ENCODE data around the gene GPR108. TPM values are rescaled to one million over a fixed set of nuclear protein-coding genes. Genes with fewer than 3 reads are reported as not detected.

GPR108 gene
- total and polyA plus RNA-seq, 2 of the 8 experiments (the other 6 are each of a cell fraction or from before 2014, with no cell fraction given): 34.9 to 46.0 TPM

- DNase-seq (ENCODE audit: low read depth in 1 of 2, low spot score in 2 of 2) (no peak), FAIRE-seq (no peak)
- no peak overlapping the region for H2AK5ac ChIP-seq (ENCODE audit: low read depth, low read length)
- ChIA-PET POLR2A (ENCODE audit: partially characterized antibody) (interaction anchor here (0.8 to 6.1 kb wide), 6 partner anchors 9 to 33 kb away, joined by 3 to 32 read pairs (median 4); partner anchors contain the start of gene SH2D3A), CTCF (ENCODE audit: partially characterized antibody) (interaction anchor here (0.6 to 3.3 kb wide), 10 partner anchors 8 to 656 kb away, joined by 3 to 11 read pairs (median 6); no protein-coding TSS in a partner anchor)
- H3K23ac ChIP-seq (ENCODE audit: insufficient read length): no peak overlapping the region
- H3K14ac ChIP-seq (ENCODE audit: insufficient read length): no peak overlapping the region
- H2BK15ac ChIP-seq (ENCODE audit: low read length): no peak overlapping the region
- no peak overlapping the region for H3K9ac ChIP-seq (replicated peaks in 1 of 4; ENCODE audit: extremely low read depth in 1 of 4, low read depth in 3 of 4, low read length in 3 of 4)
- no peaks in the 10 kb centered on the region; the same call in 1 of the 2 replicates for H3K79me1 ChIP-seq (ENCODE audit: low read depth, low read length)
- no peak overlapping the region for H3K4me2 ChIP-seq (ENCODE audit: insufficient read depth in 1 of 2, low read depth in 2 of 2, low read length in 2 of 2)
- no peak overlapping the region for H2AFZ ChIP-seq (ENCODE audit: low read length)
- no peak overlapping the region for H3K4ac ChIP-seq (replicated peaks; ENCODE audit: insufficient read length, low read depth, low read length)
- H3K9me3 ChIP-seq (ENCODE audit: insufficient read depth in 2 of 2, low read depth in 1 of 2, low read length in 1 of 2): no peaks in the 10 kb centered on the region
- peaks cover 0 to 5% (median 0%) of the 10 kb centered on the region in 4 experiments; a peak in 1 of 8 replicates for H3K36me3 ChIP-seq (ENCODE audit: control insufficient read depth in 2 of 4, insufficient read depth in 4 of 4, low read length in 3 of 4)
- H4K91ac ChIP-seq (replicated peaks; ENCODE audit: insufficient read length, low read length): no peak overlapping the region
- H3K56ac ChIP-seq (replicated peaks; ENCODE audit: insufficient read length, low read depth, low read length): no peak overlapping the region
- no peak overlapping the region for H2BK5ac ChIP-seq (ENCODE audit: low read depth, low read length)
- H4K20me1 ChIP-seq (replicated peaks in 1 of 2; ENCODE audit: control insufficient read depth in 1 of 2, insufficient read depth in 2 of 2, low read length in 2 of 2): peaks cover 0 to 8% of the 10 kb centered on the region in 2 experiments
- peaks cover 4 to 26% (median 22%) of the 10 kb centered on the region in 4 experiments for H3K4me1 ChIP-seq (replicated peaks in 1 of 4; ENCODE audit: control insufficient read depth in 3 of 4, insufficient read depth in 4 of 4, low read length in 3 of 4)
- 91% methylated on average over 17 of the region's 20 CpGs; no CpG with 5 or more reads in 1 of the 2 experiments for WGBS, 2 experiments (ENCODE audit: extremely low coverage in 1 of 2, insufficient coverage in 1 of 2, insufficient read length in 1 of 2, insufficient replicate concordance in 2 of 2, low coverage in 1 of 2, low lambda C conversion rate in 2 of 2, missing lambda C conversion rate in 1 of 2)
- no peak overlapping the region for H2BK12ac ChIP-seq (ENCODE audit: low read depth, low read length)
- no peak overlapping the region for H3K4me3 ChIP-seq (ENCODE audit: extremely low read depth in 1 of 4, insufficient read depth in 2 of 4, low read depth in 3 of 4, low read length in 4 of 4)
- no peaks in the 10 kb centered on the region for H3K79me2 ChIP-seq (ENCODE audit: control insufficient read depth in 1 of 2, insufficient read depth in 2 of 2, low read length in 2 of 2)
- H4K8ac ChIP-seq (ENCODE audit: extremely low read depth, insufficient read depth, low read length): no peak overlapping the region
- no peak overlapping the region for H3K27ac ChIP-seq (ENCODE audit: low read depth, low read length)
- H2BK20ac ChIP-seq (ENCODE audit: low read length): no peak overlapping the region
- H3K27me3 ChIP-seq (replicated peaks in 1 of 4; ENCODE audit: control insufficient read depth in 3 of 4, extremely low read depth in 1 of 4, insufficient read depth in 3 of 4, low read length in 3 of 4): no peaks in the 10 kb centered on the region
- H2BK120ac ChIP-seq (replicated peaks; ENCODE audit: low read depth, low read length): no peak overlapping the region
- no peak overlapping the region for H4K5ac ChIP-seq (ENCODE audit: insufficient read length, low read depth, low read length)
- no peak overlapping the region for H3K18ac ChIP-seq (ENCODE audit: extremely low read depth, low read length)
- H3K23me2 ChIP-seq (ENCODE audit: low read depth, low read length): peaks cover 6% of the 10 kb centered on the region; the same call in 1 of the 2 replicates
- TF ChIP-seq JUN (IDR thresholded peaks at IDR 0.05; ENCODE audit: low read depth, low read length): no peak
- TF ChIP-seq CHD1 (IDR thresholded peaks at IDR 0.05; ENCODE audit: low read depth, low read length): no peak
- no peak for TF ChIP-seq GTF2F1 (IDR thresholded peaks at IDR 0.05; ENCODE audit: borderline replicate concordance, low read depth, low read length)
- TF ChIP-seq CTCF (IDR thresholded peaks at IDR 0.05; ENCODE audit: control extremely low read depth in 1 of 3, insufficient read depth in 1 of 3, low read depth in 1 of 3, low read length in 3 of 3): no peak
- TF ChIP-seq CHD2 (IDR thresholded peaks at IDR 0.05; ENCODE audit: low read length): no peak
- TF ChIP-seq KDM5A (IDR thresholded peaks at IDR 0.05; ENCODE audit: low read length): no peak
- no peak for TF ChIP-seq CTBP2 (IDR thresholded peaks at IDR 0.05; ENCODE audit: borderline replicate concordance, insufficient read depth, insufficient read length, low read length)
- TF ChIP-seq RFX5 (IDR thresholded peaks at IDR 0.05; ENCODE audit: borderline replicate concordance, low read depth, low read length): no peak
- no peak for TF ChIP-seq POLR2A (IDR thresholded peaks at IDR 0.05; ENCODE audit: control extremely low read depth in 1 of 2, low read depth in 2 of 2, low read length in 2 of 2)
- no peak for TF ChIP-seq NANOG (IDR thresholded peaks at IDR 0.05; ENCODE audit: insufficient read depth, low read depth, low read length, poor library complexity, severe bottlenecking)
- TF ChIP-seq TBP (IDR thresholded peaks at IDR 0.05; ENCODE audit: low read depth, low read length): no peak
These were observed 3.2 kb downstream of the GPR108 start for GRCh38 chr19:6734096-6734696.
